Measurements from ENCODE around the gene KANSL1.
"Not testable (repeated sequence)": the region's sequence is repeated elsewhere in the genome, so short reads cannot be mapped to it uniquely, and the experiment has no call there.

KANSL1 gene

GRCh38 chr17:46089389-46089965 is 103.8 kb downstream of the KANSL1 start:
- no peak overlapping the region for H3K27ac ChIP-seq (ENCODE audit: poor library complexity, severe bottlenecking)
- H3K36me3 ChIP-seq (ENCODE audit: low read depth): peaks cover 45% of the 10 kb centered on the region
- no peak for TF ChIP-seq CTCF (IDR thresholded peaks at IDR 0.05; ENCODE audit: poor library complexity, severe bottlenecking)
- DNase-seq (ENCODE audit: low spot score) (no peak), ATAC-seq (ENCODE audit: low read depth) (no peak)
- H3K27me3 ChIP-seq (ENCODE audit: insufficient read depth, poor library complexity, severe bottlenecking): no peaks in the 10 kb centered on the region
- H3K4me3 ChIP-seq (ENCODE audit: severe bottlenecking): no peak overlapping the region
- no peaks in the 10 kb centered on the region for H3K4me1 ChIP-seq (ENCODE audit: insufficient read depth, poor library complexity, severe bottlenecking)
- no peaks in the 10 kb centered on the region for H3K9me3 ChIP-seq (ENCODE audit: severe bottlenecking)

- no peaks in the 10 kb centered on the region for H3K4me1 ChIP-seq (ENCODE audit: insufficient read depth, poor library complexity, severe bottlenecking)
- no peak overlapping the region for H3K27ac ChIP-seq (ENCODE audit: poor library complexity, severe bottlenecking)
- no peaks in the 10 kb centered on the region for H3K9me3 ChIP-seq (ENCODE audit: severe bottlenecking)
- H3K27me3 ChIP-seq (ENCODE audit: insufficient read depth, poor library complexity, severe bottlenecking): no peaks in the 10 kb centered on the region
- H3K36me3 ChIP-seq (ENCODE audit: low read depth): peaks cover 36% of the 10 kb centered on the region
- ATAC-seq (ENCODE audit: low read depth) (no peak), DNase-seq (ENCODE audit: low spot score) (no peak)
- no peak for TF ChIP-seq CTCF (IDR thresholded peaks at IDR 0.05; ENCODE audit: poor library complexity, severe bottlenecking)
- no peak overlapping the region for H3K4me3 ChIP-seq (ENCODE audit: severe bottlenecking)
Measured at GRCh38 chr17:46088595-46088994, 104.6 kb downstream of the KANSL1 start.

GRCh38 chr17:46087871-46088270 is 105.4 kb downstream of the KANSL1 start:
- not testable (repeated sequence) for H3K4me1 ChIP-seq (ENCODE audit: insufficient read depth, poor library complexity, severe bottlenecking); DNase-seq (ENCODE audit: low spot score); H3K4me3 ChIP-seq (ENCODE audit: severe bottlenecking); ATAC-seq (ENCODE audit: low read depth); H3K9me3 ChIP-seq (ENCODE audit: severe bottlenecking); H3K27me3 ChIP-seq (ENCODE audit: insufficient read depth, poor library complexity, severe bottlenecking); H3K27ac ChIP-seq (ENCODE audit: poor library complexity, severe bottlenecking)
- H3K36me3 ChIP-seq (ENCODE audit: low read depth): peaks cover 29% of the 10 kb centered on the region

- Histone ChIP-seq H3K9me3 (ENCODE audit: severe bottlenecking) (no peaks in the 10 kb centered on the region), H3K4me1 (ENCODE audit: insufficient read depth, poor library complexity, severe bottlenecking) (no peaks in the 10 kb centered on the region), H3K4me3 (ENCODE audit: severe bottlenecking) (no peak overlapping the region), H3K36me3 (ENCODE audit: low read depth) (peaks cover 26% of the 10 kb centered on the region), H3K27me3 (ENCODE audit: insufficient read depth, poor library complexity, severe bottlenecking) (no peaks in the 10 kb centered on the region), H3K27ac (ENCODE audit: poor library complexity, severe bottlenecking) (no peak overlapping the region)
- ATAC-seq (ENCODE audit: low read depth) (no peak), DNase-seq (ENCODE audit: low spot score) (no peak)
- no peak for TF ChIP-seq CTCF (IDR thresholded peaks at IDR 0.05; ENCODE audit: poor library complexity, severe bottlenecking)
Measured at GRCh38 chr17:46086821-46087220, 106.4 kb downstream of the KANSL1 start.

GRCh38 chr17:46085522-46085921 is 107.7 kb downstream of the KANSL1 start:
- H3K4me3 ChIP-seq (ENCODE audit: severe bottlenecking): no peak overlapping the region
- no peak overlapping the region for H3K27ac ChIP-seq (ENCODE audit: poor library complexity, severe bottlenecking)
- TF ChIP-seq CTCF (IDR thresholded peaks at IDR 0.05; ENCODE audit: poor library complexity, severe bottlenecking): no peak
- ATAC-seq (ENCODE audit: low read depth) (no peak), DNase-seq (ENCODE audit: low spot score) (no peak)
- H3K36me3 ChIP-seq (ENCODE audit: low read depth): peaks cover 25% of the 10 kb centered on the region
- H3K27me3 ChIP-seq (ENCODE audit: insufficient read depth, poor library complexity, severe bottlenecking): no peaks in the 10 kb centered on the region
- no peaks in the 10 kb centered on the region for H3K4me1 ChIP-seq (ENCODE audit: insufficient read depth, poor library complexity, severe bottlenecking)
- no peaks in the 10 kb centered on the region for H3K9me3 ChIP-seq (ENCODE audit: severe bottlenecking)

All from RWPE2 (cell line).